ENCODE measurements around the gene FHOD3. TPM values are rescaled to one million over a fixed set of nuclear protein-coding genes. Genes with fewer than 3 reads are reported as not detected.

Gene FHOD3
- total and polyA plus RNA-seq, 2 of the 13 experiments (the other 11 are each of a cell fraction or from before 2014, with no cell fraction given) = 0.07 TPM; not detected in 1

- Histone ChIP-seq H3K4me2 (ENCODE audit: low read depth, low read length) (no peak overlapping the region), H4K20me1 (ENCODE audit: insufficient read depth, low read length) (no peaks in the 10 kb centered on the region), H3K79me2 (ENCODE audit: insufficient read depth, low read length) (no peaks in the 10 kb centered on the region), H3K9me3 (ENCODE audit: low read length) (no peaks in the 10 kb centered on the region), H3K27me3 (ENCODE audit: control insufficient read depth in 1 of 2, insufficient read depth in 2 of 2, low read length in 2 of 2) (0 out of 5 replicates have a peak, but pooled peaks cover 0 to 14% of the 10 kb centered on the region in 2 experiments), H3K9ac (ENCODE audit: insufficient read depth, low read depth, low read length) (no peak overlapping the region), H2AFZ (ENCODE audit: low read length) (no peak overlapping the region), H3K4me1 (ENCODE audit: insufficient read depth, low read length) (no peaks in the 10 kb centered on the region), H3K27ac (ENCODE audit: extremely low read length, insufficient read depth, low read length) (no peak overlapping the region), H3K36me3 (replicated peaks in 1 of 2; ENCODE audit: control insufficient read depth in 1 of 2, insufficient read depth in 2 of 2, low read length in 2 of 2) (no peaks in the 10 kb centered on the region), H3K4me3 (replicated peaks in 1 of 3; ENCODE audit: insufficient read depth in 1 of 3, low read depth in 2 of 3, low read length in 3 of 3) (no peak overlapping the region)
- no peak for TF ChIP-seq ZNF841 (CRISPR knock-in tag; IDR thresholded peaks at IDR 0.05; ENCODE audit: borderline replicate concordance)
- no peak for TF ChIP-seq PRMT3 (CRISPR knock-in tag; IDR thresholded peaks at IDR 0.05; ENCODE audit: borderline replicate concordance, low read depth)
- no peak for TF ChIP-seq THYN1 (CRISPR knock-in tag; IDR thresholded peaks at IDR 0.05; ENCODE audit: borderline replicate concordance, low read depth)
- no peak for TF ChIP-seq FOXA1 (IDR thresholded peaks at IDR 0.05)
- TF ChIP-seq FOXA1 (CRISPR knock-in tag; IDR thresholded peaks at IDR 0.05) = no peak
- no peak for TF ChIP-seq CSRNP1 (CRISPR knock-in tag; IDR thresholded peaks at IDR 0.05)
- TF ChIP-seq NR2C2 (CRISPR knock-in tag; IDR thresholded peaks at IDR 0.05; ENCODE audit: borderline replicate concordance) = no peak
- TF ChIP-seq NCOA5 (CRISPR knock-in tag; IDR thresholded peaks at IDR 0.05) = no peak
- no peak for TF ChIP-seq ZNF646 (CRISPR knock-in tag; IDR thresholded peaks at IDR 0.05)
- no TSS peak for BruUV-seq (replicated peaks)
- 62% methylated on average over 10 of the region's 10 CpGs for WGBS (ENCODE audit: low lambda C conversion rate)
- CTCF ChIA-PET (ENCODE audit: low intra/inter-chr PET ratio, low total read pairs) = interaction anchor here (0.8 to 1.6 kb wide), 2 partner anchors 40 to 130 kb away, joined by 3 to 12 read pairs; no protein-coding TSS in a partner anchor
- intact Hi-C loops (cut with micrococcal nuclease; ENCODE audit: unreplicated experiment) = loop anchor here (1.0 kb wide), 1 partner anchor 40 kb away; no protein-coding TSS in a partner anchor
- POLR2A ChIA-PET = no interaction called here
- no peak for FAIRE-seq
- ATAC-seq = no peak
- in situ Hi-C loops (cut with HindIII; ENCODE audit: extremely low pct_ligation_motif_present, low pct_unique_long_range_greater_than_20kb) = no loop called here
- DNase-seq (ENCODE audit: low spot score) = no peak
Measured at GRCh38 chr18:36769172-36769571, 471.7 kb downstream of the FHOD3 start.

All from HepG2 (cell line).